ENCODE results near the gene RYR3. TPM values are rescaled to one million over a fixed set of nuclear protein-coding genes. Genes with fewer than 3 reads are reported as not detected.

Gene RYR3
- total and polyA plus RNA-seq, 4 donors: 0.09 to 1.4 (median 0.47) TPM

DNA sequence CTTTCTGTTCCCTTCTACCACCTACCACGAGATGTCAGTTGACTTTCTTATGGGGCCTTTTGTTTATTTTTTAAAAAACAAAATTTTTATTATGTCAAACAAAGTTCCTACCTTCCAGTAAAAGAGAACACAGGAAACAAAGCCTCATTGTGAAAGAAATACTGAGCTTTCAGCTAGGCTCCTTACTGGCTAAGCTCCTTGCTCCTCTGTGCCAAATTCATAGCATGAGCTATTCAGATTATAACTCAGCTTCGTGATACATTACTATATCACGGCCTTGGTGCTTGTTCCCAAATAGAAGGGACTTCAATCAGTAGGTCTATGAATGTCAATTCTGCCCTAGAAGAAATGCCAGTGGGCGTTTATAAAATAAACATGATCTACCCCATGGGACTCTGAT, 511.7 kb downstream of the RYR3 start:
- WGBS, 2 donors: 66 to 80% methylated on average over 4 of the region's 4 CpGs
- ATAC-seq (ENCODE audit: insufficient read depth, low FRiP score) (no peak), DNase-seq (no peak)
- no peak for TF ChIP-seq CTCF (IDR thresholded peaks at IDR 0.05; ENCODE audit: control extremely low read depth, extremely low read depth)
- Histone ChIP-seq H3K36me3 (ENCODE audit: control insufficient read depth in 4 of 4, insufficient read depth in 4 of 4, low read length in 4 of 4) (no peaks in the 10 kb centered on the region), H3K27me3 (ENCODE audit: control insufficient read depth in 3 of 3, insufficient read depth in 3 of 3, low read length in 2 of 3) (no peaks in the 10 kb centered on the region), H3K27ac (ENCODE audit: low read depth in 1 of 2, low read length in 1 of 2) (no peak overlapping the region), H3K4me1 (ENCODE audit: control insufficient read depth in 5 of 5, insufficient read depth in 5 of 5, low read length in 5 of 5) (no peaks in the 10 kb centered on the region), H3K4me3 (no peak overlapping the region), H3K9me3 (ENCODE audit: control insufficient read depth in 4 of 4, insufficient read depth in 3 of 4, low read length in 3 of 4) (no peaks in the 10 kb centered on the region), H3K9ac (ENCODE audit: insufficient read depth in 1 of 2, low read length in 2 of 2) (no peak overlapping the region)

DNA sequence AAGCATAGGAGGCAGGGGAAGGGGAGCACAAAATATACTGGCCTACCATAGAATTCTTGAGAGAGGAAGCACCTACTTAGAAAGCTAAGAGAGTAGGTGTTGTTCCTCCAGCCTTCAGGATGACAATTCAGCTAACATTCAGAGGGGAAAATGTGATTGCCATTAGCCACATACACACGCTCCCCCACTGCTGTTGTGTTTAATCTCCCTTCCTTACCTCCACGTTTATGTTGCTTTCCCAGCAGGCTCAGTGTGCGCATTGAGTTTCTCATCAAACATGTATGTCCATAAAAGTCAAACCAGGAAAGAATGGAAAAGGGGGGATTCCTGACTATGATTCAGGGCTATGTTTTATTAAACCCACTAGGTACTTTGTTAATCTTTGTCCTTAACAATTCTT, 512.4 kb downstream of the RYR3 start:
- ATAC-seq (ENCODE audit: insufficient read depth, low FRiP score) (no peak), DNase-seq (no peak)
- H3K9ac ChIP-seq (ENCODE audit: insufficient read depth in 1 of 2, low read length in 2 of 2): no peak overlapping the region
- no peaks in the 10 kb centered on the region for H3K4me1 ChIP-seq (ENCODE audit: control insufficient read depth in 5 of 5, insufficient read depth in 5 of 5, low read length in 5 of 5)
- 79 to 85% methylated on average over 3 of the region's 3 CpGs for WGBS, 2 donors
- no peak overlapping the region for H3K27ac ChIP-seq (ENCODE audit: low read depth in 1 of 2, low read length in 1 of 2)
- H3K9me3 ChIP-seq (ENCODE audit: control insufficient read depth in 4 of 4, insufficient read depth in 3 of 4, low read length in 3 of 4): no peaks in the 10 kb centered on the region
- H3K36me3 ChIP-seq (ENCODE audit: control insufficient read depth in 4 of 4, insufficient read depth in 4 of 4, low read length in 4 of 4): no peaks in the 10 kb centered on the region
- H3K4me3 ChIP-seq: no peak overlapping the region
- TF ChIP-seq CTCF (IDR thresholded peaks at IDR 0.05; ENCODE audit: control extremely low read depth, extremely low read depth): no peak
- no peaks in the 10 kb centered on the region for H3K27me3 ChIP-seq (ENCODE audit: control insufficient read depth in 3 of 3, insufficient read depth in 3 of 3, low read length in 2 of 3)

- 92 to 95% methylated on average over 8 of the region's 8 CpGs for WGBS, 2 donors
- ATAC-seq (ENCODE audit: insufficient read depth, low FRiP score): no peak
- Histone ChIP-seq H3K36me3 (ENCODE audit: control insufficient read depth in 4 of 4, insufficient read depth in 4 of 4, low read length in 4 of 4) (no peaks in the 10 kb centered on the region), H3K4me3 (no peak overlapping the region), H3K4me1 (ENCODE audit: control insufficient read depth in 5 of 5, insufficient read depth in 5 of 5, low read length in 5 of 5) (no peaks in the 10 kb centered on the region), H3K27ac (ENCODE audit: low read depth in 1 of 2, low read length in 1 of 2) (no peak overlapping the region), H3K27me3 (ENCODE audit: control insufficient read depth in 3 of 3, insufficient read depth in 3 of 3, low read length in 2 of 3) (no peaks in the 10 kb centered on the region), H3K9ac (ENCODE audit: insufficient read depth in 1 of 2, low read length in 2 of 2) (no peak overlapping the region), H3K9me3 (ENCODE audit: control insufficient read depth in 4 of 4, insufficient read depth in 3 of 4, low read length in 3 of 4) (peaks cover 0 to 7% (median 0%) of the 10 kb centered on the region in 4 donors)
- DNase-seq: no peak
- TF ChIP-seq CTCF (IDR thresholded peaks at IDR 0.05; ENCODE audit: control extremely low read depth, extremely low read depth): no peak
Measured at GRCh38 chr15:33825453-33825852, 514.7 kb downstream of the RYR3 start.

GRCh38 chr15:33826201-33826600, 515.4 kb downstream of the RYR3 start:
- Histone ChIP-seq H3K27ac (ENCODE audit: low read depth in 1 of 2, low read length in 1 of 2) (no peak overlapping the region), H3K4me1 (ENCODE audit: control insufficient read depth in 5 of 5, insufficient read depth in 5 of 5, low read length in 5 of 5) (no peaks in the 10 kb centered on the region), H3K4me3 (no peak overlapping the region), H3K9me3 (ENCODE audit: control insufficient read depth in 4 of 4, insufficient read depth in 3 of 4, low read length in 3 of 4) (peaks cover 0 to 7% (median 0%) of the 10 kb centered on the region in 4 donors), H3K9ac (ENCODE audit: insufficient read depth in 1 of 2, low read length in 2 of 2) (no peak overlapping the region), H3K36me3 (ENCODE audit: control insufficient read depth in 4 of 4, insufficient read depth in 4 of 4, low read length in 4 of 4) (no peaks in the 10 kb centered on the region), H3K27me3 (ENCODE audit: control insufficient read depth in 3 of 3, insufficient read depth in 3 of 3, low read length in 2 of 3) (no peaks in the 10 kb centered on the region)
- no peak for DNase-seq
- 88 to 92% methylated on average over 4 of the region's 4 CpGs for WGBS, 2 donors
- TF ChIP-seq CTCF (IDR thresholded peaks at IDR 0.05; ENCODE audit: control extremely low read depth, extremely low read depth): no peak
- ATAC-seq (ENCODE audit: insufficient read depth, low FRiP score): no peak

All from lung (tissue), 12 donors.